Mammary epithelial cell (primary cell): ENCODE results near the gene DNAH10.

Experiments used
- EZH2 ChIP-seq: IDR thresholded peaks from 2 replicates; pipeline ENCODE4 v1.6.1; 2012; ENCODE audit warnings: low read length, inconsistent platforms, borderline replicate concordance
- TF ChIP-seq, protein P1 (sequence below), 2 donors: IDR thresholded peaks in 1 of 2; conservative IDR thresholded peaks in 1 of 2; 2 replicates each; pipeline ENCODE4 v1.5.1; 2011 to 2012; ENCODE audit warnings: inconsistent platforms in 2 of 2, low read length in 2 of 2, mild to moderate bottlenecking in 2 of 2, control low read depth in 1 of 2, low read depth in 1 of 2; ENCODE audit not compliant: insufficient read depth in 1 of 2; ENCODE audit errors: extremely low read depth in 1 of 2

- TF ChIP-seq, protein P1, sequence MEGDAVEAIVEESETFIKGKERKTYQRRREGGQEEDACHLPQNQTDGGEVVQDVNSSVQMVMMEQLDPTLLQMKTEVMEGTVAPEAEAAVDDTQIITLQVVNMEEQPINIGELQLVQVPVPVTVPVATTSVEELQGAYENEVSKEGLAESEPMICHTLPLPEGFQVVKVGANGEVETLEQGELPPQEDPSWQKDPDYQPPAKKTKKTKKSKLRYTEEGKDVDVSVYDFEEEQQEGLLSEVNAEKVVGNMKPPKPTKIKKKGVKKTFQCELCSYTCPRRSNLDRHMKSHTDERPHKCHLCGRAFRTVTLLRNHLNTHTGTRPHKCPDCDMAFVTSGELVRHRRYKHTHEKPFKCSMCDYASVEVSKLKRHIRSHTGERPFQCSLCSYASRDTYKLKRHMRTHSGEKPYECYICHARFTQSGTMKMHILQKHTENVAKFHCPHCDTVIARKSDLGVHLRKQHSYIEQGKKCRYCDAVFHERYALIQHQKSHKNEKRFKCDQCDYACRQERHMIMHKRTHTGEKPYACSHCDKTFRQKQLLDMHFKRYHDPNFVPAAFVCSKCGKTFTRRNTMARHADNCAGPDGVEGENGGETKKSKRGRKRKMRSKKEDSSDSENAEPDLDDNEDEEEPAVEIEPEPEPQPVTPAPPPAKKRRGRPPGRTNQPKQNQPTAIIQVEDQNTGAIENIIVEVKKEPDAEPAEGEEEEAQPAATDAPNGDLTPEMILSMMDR (conservative IDR thresholded peaks at IDR 0.05 in 1 of 2, IDR thresholded peaks at IDR 0.05 in 1 of 2; ENCODE audit: extremely low read depth in 1 of 2, insufficient read depth in 1 of 2, low read depth in 1 of 2, low read length in 2 of 2): no peak
- TF ChIP-seq EZH2: no peak
These were observed 154.6 kb downstream of the DNAH10 start for GRCh38 chr12:123916729-123917128.
